T-helper 1 cell (primary cell): ENCODE results near the gene KCNH2.
"Not testable (repeated sequence)": the region's sequence is repeated elsewhere in the genome, so short reads cannot be mapped to it uniquely, and the experiment has no call there.

Experiments
- DNase-seq, 5 donors: peaks; one replicate each; pipeline ENCODE4 v3.0.0-alpha.2; 2012 to 2020
- total RNA-seq, 4 donors: gene quantifications; one replicate each; lab custom pipeline; 2026; lab: John Stamatoyannopoulos, UW

KCNH2 gene
- 1.6 to 3.4 (median 3.1) reads per million in 4 donors for total RNA-seq

DNA sequence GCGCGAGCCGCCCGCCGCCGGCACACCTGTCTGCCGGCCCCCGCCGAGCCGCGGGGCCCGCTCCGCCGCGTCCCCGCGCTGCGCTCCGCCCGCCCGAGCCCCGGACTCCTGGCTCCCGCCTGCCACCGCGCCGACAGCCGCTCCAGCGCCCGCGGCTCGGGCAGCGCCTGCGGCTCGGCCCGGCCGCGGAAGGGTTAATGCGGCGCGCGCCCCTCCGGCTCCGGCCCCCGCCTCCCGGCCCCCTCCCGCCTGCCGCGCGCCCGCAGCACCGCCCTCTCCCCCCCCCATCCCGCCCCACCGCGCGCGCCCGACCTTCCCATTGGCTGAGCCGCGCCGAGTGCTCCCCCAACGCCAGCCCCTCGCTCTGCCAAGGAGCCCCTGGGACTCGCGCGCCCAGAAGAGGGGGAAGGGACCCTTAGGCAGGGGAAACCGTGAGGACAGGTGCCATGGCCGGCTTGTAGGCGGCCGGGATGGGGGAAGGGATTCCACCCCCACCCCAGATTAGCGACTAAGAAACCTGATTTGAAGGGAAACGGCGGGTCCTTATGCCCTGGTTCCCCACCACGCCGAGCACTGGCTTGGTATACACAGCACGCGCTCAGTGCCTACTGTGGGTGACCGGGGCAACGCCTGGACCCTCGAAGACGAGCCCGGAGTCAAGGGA lies at the start of gene KCNH2:
KCNH2 (minus strand) TSS at position 196 of the 664 bp plus-strand sequence. CDS start 408 bp downstream, outside the sequence.
- DNase-seq, result peak in 1 of 5 donors; percentile 31

- not testable (repeated sequence) for DNase-seq
Measured at GRCh38 chr7:151027728-151028130, 49.6 kb upstream of the KCNH2 start.

GRCh38 chr7:151026771-151027727 lies 48.9 kb upstream of the KCNH2 start:
- DNase-seq, result not testable (repeated sequence)

DNA sequence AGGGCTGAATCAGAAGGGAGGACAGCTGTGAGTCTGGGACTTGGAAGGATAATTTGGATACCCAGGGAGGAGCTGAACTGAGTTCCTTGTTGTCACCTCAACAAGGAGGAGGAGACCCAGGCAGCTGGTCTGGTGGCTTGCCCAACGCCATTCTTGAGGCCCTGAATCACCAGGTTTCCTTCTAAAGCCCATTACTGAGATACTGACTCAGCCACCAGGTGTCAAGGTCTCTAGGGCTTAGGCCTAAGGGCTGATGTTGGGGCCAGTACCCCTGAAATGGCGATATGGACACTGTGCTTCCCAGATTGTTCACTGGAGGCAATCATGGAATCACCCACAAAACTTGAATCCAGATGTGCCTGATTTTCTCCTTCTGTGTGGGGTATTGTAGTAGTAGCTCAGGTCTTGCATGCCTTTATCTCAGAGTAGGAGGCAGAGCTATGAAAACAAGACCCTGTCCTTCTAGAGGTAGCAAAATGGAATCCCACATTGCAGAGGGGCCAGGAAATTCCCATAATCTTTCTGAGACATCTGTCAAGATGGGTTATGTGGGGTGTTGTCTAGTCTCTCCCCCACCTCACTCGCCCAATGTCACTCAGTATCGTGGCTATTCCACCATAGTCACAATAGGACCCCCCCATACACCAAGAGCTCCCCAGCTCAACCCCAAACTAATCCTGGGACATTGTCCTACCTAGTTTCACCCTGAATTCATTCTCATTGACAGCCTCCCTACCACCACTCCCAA lies 48.0 kb upstream of the KCNH2 start:
- no peak for DNase-seq

- DNase-seq, result no peak
Measured at GRCh38 chr7:151024435-151025056, 46.4 kb upstream of the KCNH2 start, which contains the start of gene ATG9B. ATG9B (minus strand) TSS chr7:151024494; CDS start chr7:151024423, 71 bp downstream.

DNA sequence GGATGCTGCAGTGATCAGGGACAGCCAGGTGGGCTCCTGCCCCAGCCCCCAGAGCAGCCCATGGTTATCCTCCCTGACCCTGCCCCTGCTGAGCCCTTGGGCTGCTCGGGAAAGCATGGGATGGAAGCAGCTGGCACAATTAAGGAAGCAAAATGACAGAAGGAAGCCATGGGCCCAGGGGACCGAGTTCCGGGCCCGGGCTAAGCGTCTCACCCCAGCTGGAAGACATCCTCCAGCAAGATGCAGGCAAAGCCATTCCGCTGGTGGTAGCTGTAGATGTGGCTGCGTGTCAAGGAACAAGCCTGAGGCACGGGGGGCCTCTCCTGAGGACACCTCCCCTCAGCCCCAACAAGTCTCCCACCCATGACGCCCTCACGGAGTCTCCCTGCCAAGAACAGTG lies 45.1 kb upstream of the KCNH2 start:
- no peak for DNase-seq

GRCh38 chr7:151020231-151020630 lies 42.1 kb upstream of the KCNH2 start:
- DNase-seq, result no peak

- DNase-seq, result no peak
Measured at GRCh38 chr7:151019130-151019447, 41.0 kb upstream of the KCNH2 start.

DNA sequence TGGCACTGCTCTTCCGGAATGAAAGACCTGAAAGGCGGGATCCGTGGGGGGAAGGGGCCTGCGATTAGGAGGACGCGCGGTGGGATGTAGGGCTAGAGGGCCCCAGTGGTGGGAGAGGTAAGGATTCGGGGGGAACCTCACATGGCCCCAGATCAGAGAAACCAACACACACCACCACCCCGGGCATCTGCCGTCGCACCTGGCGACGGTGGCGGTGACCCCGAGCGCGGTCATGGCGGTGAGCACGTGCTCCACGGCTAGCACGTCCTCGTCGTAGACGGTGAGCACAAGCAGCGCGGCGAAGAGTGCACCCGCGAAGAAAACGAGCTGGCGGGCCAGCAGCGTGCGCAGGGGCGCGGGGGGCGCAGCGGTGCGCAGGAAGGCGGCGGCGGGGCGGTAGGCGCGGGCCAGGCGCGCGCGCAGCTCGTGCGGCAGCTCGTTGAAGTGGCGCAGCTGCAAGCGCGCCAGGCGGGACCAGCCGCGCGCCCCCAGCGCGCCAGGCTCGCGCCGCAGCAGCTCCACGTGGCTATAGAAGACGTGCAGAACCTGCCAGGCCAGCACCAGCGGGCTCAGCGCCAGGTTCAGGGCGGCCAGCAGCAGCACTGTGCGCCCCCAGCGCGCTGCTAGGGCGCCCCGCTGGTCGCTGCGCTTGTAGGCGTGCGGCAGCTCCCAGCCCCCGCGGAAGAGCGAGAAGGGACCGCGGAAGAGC lies 40.5 kb upstream of the KCNH2 start:
- peak in 2 of 5 donors; percentile 34 to 53 for DNase-seq

DNA sequence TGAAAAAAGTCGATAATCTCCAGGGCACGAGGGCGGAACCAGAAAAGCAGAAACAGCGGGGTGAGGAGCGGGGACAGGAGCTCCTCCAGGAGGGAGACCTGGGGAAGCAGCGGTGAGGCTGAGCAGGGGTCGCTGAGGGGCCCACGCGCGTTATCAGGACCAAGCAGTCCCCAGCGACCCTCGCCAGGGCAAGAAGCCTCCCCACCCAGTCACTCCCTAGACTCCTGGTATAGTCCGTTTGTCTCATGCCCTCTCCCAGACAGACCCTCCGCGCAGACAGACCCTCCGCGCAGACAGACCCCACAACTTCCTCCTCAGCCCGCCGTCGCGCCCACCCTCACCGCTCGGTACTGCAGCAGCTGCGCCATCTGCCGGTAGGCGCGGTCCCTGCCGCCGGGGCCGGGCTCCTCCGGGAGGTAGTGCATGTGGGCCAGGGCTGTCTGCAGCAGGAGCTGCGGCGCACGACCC lies 39.9 kb upstream of the KCNH2 start:
- DNase-seq, result peak; percentile 56 to 73 (median 72)

- no peak for DNase-seq
Measured at GRCh38 chr7:151017370-151017952, 39.3 kb upstream of the KCNH2 start.

GRCh38 chr7:151016942-151017341 lies 38.8 kb upstream of the KCNH2 start:
- no peak for DNase-seq

GRCh38 chr7:151016505-151016904 lies 38.4 kb upstream of the KCNH2 start:
- no peak for DNase-seq

- DNase-seq, result no peak
Measured at GRCh38 chr7:151015967-151016366, 37.8 kb upstream of the KCNH2 start.

GRCh38 chr7:151014950-151015349 lies 36.8 kb upstream of the KCNH2 start:
- DNase-seq, result peak in 1 of 5 donors; percentile 78

DNA sequence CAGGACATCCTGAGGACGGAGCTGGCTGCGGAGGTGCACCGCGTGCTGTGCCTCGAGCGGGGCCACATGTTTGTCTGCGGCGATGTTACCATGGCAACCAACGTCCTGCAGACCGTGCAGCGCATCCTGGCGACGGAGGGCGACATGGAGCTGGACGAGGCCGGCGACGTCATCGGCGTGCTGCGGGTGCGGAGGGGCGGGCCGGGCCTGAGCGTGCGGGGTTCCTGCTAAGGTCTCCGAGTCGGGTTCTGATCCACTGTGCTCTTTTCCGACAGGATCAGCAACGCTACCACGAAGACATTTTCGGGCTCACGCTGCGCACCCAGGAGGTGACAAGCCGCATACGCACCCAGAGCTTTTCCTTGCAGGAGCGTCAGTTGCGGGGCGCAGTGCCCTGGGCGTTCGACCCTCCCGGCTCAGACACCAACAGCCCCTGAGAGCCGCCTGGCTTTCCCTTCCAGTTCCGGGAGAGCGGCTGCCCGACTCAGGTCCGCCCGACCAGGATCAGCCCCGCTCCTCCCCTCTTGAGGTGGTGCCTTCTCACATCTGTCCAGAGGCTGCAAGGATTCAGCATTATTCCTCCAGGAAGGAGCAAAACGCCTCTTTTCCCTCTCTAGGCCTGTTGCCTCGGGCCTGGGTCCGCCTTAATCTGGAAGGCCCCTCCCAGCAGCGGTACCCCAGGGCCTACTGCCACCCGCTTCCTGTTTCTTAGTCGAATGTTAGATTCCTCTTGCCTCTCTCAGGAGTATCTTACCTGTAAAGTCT lies 35.8 kb upstream of the KCNH2 start:
- DNase-seq, result peak; percentile 89 to 97 (median 95)

DNA sequence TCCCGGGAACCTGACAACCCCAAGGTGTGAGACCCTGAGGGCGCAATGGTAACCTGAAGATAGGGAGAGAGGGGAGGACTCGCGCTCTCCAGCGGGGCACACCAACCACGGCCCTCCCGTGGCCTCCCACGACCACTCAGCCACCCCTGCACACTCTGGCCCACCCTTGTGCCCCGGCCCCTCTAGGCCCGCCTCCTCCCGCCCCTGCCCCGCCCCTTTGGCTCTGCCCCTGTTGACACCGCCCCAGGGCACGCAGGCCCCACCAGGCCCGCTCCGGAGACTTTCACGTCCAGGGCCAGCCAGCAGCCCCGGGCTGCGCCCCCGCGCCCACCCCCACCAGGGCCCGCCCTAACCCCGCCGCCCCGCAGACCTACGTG lies 35.2 kb upstream of the KCNH2 start:
- no peak for DNase-seq

DNA sequence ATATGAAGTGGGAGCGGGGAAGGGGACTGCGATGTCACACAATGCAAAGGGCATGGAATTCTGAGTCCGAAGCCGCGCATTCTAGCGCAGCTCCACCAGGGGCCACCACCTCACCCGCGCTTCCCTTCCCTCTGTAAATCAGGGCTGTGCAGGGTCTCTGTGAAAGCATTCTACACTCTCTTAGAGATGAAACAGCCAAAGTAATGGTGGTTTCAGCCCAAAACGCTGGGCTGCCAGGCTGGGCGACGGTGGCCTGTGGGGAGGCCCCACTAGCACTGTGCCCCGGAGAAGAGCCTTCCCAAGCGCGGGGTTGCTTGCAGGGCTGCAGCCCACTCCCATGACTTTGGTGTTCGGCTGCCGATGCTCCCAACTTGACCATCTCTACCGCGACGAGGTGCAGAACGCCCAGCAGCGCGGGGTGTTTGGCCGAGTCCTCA lies 34.8 kb upstream of the KCNH2 start:
- peak in 1 of 5 donors; percentile 17 for DNase-seq

DNA sequence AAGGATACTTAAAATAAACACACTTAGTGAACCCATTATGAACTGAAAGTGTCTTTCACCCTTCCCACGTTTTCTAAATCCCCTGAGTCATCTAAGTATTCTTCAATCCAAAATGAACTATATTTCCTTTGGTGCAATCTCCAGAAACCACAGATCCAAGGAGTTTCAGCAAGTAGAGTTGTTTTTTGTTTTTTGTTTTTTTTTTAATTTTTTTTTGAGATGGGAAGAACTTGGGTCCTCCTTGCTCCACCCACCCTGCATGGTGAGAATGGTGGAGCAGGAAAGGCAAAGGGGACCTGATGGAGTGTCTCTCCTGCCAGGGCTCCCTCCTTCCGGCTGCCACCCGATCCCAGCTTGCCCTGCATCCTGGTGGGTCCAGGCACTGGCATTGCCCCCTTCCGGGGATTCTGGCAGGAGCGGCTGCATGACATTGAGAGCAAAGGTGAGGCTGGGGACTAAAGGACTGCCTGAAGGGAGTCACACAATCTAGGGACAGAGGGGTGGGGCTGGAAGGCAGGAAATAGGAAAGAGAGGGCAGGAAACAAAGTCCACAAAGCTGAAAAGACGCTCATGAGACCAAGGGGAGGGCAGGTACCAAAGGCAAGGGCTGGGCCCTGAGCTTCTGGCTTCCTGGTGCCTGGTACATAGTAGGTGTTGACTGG lies 34.0 kb upstream of the KCNH2 start:
- no peak for DNase-seq

DNA sequence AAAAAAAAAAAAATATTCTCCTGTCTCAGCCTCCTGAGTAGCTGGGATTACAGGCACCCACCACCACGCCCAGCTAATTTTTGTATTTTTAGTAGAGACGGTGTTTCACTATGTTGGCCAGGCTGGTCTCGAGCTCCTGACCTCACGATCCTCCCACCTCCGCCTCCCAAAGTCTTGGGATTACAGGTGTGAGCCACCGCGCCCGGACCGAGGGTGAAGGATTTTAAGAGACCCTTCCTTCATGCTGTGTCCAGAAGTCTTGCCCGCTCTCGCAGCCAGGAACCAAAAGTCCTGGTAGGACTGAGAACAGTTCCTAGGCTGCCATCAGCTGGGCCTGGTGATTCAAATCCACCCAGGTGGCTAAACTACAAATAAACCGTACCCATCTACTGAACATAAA lies 33.5 kb upstream of the KCNH2 start:
- not testable (repeated sequence) for DNase-seq
